ENCODE data around the gene SDK1. TPM values are rescaled to one million over a fixed set of nuclear protein-coding genes. Genes with fewer than 3 reads are reported as not detected.

The SDK1 gene
- total RNA-seq, 2 donors from 2014 or later = 1.3 to 2.6 TPM

- Histone ChIP-seq H3K9ac (ENCODE audit: low read depth in 2 of 2, low read length in 2 of 2) (no peak overlapping the region), H3K9me3 (no peaks in the 10 kb centered on the region), H3K27ac (no peak overlapping the region), H3K4me3 (no peak overlapping the region), H3K36me3 (no peaks in the 10 kb centered on the region), H3K4me1 (no peaks in the 10 kb centered on the region), H3K27me3 (no peaks in the 10 kb centered on the region)
- intact Hi-C loops (cut with DNase I) = no loop called here
- DNase-seq = no peak
- TF ChIP-seq CTCF (IDR thresholded peaks at IDR 0.05) = no peak
These were observed 972.6 kb downstream of the SDK1 start for GRCh38 chr7:4273566-4274230.

GRCh38 chr7:4274286-4274685, 973.2 kb downstream of the SDK1 start:
- H3K4me1 ChIP-seq = no peaks in the 10 kb centered on the region
- no peak for TF ChIP-seq CTCF (IDR thresholded peaks at IDR 0.05)
- no peak for DNase-seq
- no peak overlapping the region for H3K27ac ChIP-seq
- H3K36me3 ChIP-seq = no peaks in the 10 kb centered on the region
- no peaks in the 10 kb centered on the region for H3K27me3 ChIP-seq
- no peak overlapping the region for H3K9ac ChIP-seq (ENCODE audit: low read depth in 2 of 2, low read length in 2 of 2)
- no peak overlapping the region for H3K4me3 ChIP-seq
- intact Hi-C loops (cut with DNase I) = no loop called here
- H3K9me3 ChIP-seq = no peaks in the 10 kb centered on the region

GRCh38 chr7:4277936-4278335, 976.9 kb downstream of the SDK1 start:
- Histone ChIP-seq H3K4me3 (no peak overlapping the region), H3K27ac (no peak overlapping the region), H3K36me3 (no peaks in the 10 kb centered on the region), H3K9me3 (no peaks in the 10 kb centered on the region), H3K9ac (ENCODE audit: low read depth in 2 of 2, low read length in 2 of 2) (no peak overlapping the region), H3K27me3 (no peaks in the 10 kb centered on the region), H3K4me1 (no peaks in the 10 kb centered on the region)
- intact Hi-C loops (cut with DNase I) = no loop called here
- TF ChIP-seq CTCF (IDR thresholded peaks at IDR 0.05) = no peak
- DNase-seq = no peak

- Histone ChIP-seq H3K9me3 (no peaks in the 10 kb centered on the region), H3K27ac (no peak overlapping the region), H3K4me3 (no peak overlapping the region), H3K27me3 (no peaks in the 10 kb centered on the region), H3K9ac (ENCODE audit: low read depth in 2 of 2, low read length in 2 of 2) (no peak overlapping the region), H3K4me1 (no peaks in the 10 kb centered on the region), H3K36me3 (no peaks in the 10 kb centered on the region)
- DNase-seq = no peak
- TF ChIP-seq CTCF (IDR thresholded peaks at IDR 0.05) = no peak
- intact Hi-C loops (cut with DNase I) = no loop called here
These were observed 978.2 kb downstream of the SDK1 start for GRCh38 chr7:4279216-4279615.

- no peaks in the 10 kb centered on the region for H3K9me3 ChIP-seq
- no peaks in the 10 kb centered on the region for H3K27me3 ChIP-seq
- H3K4me1 ChIP-seq = no peaks in the 10 kb centered on the region
- H3K27ac ChIP-seq = no peak overlapping the region
- no peak for DNase-seq
- intact Hi-C loops (cut with DNase I) = no loop called here
- H3K4me3 ChIP-seq = no peak overlapping the region
- H3K9ac ChIP-seq (ENCODE audit: low read depth in 2 of 2, low read length in 2 of 2) = no peak overlapping the region
- no peaks in the 10 kb centered on the region for H3K36me3 ChIP-seq
- TF ChIP-seq CTCF (IDR thresholded peaks at IDR 0.05) = no peak
These were observed 980.4 kb downstream of the SDK1 start for GRCh38 chr7:4281231-4281993.

All from colonic mucosa (tissue), 4 donors.